HL-60/S4 treated with retinoic acid at 250 ng/mL for 4 days and 3 days (cell line): ENCODE results near the gene ARIH2.
"Not testable (repeated sequence)": the region's sequence is repeated elsewhere in the genome, so short reads cannot be mapped to it uniquely, and the experiment has no call there.

ENCODE experiments used
- in situ Hi-C: fragments of 300-500 bp; cut with MboI; formaldehyde crosslinking; loops from 2 replicates; pipeline ENCODE4 v1.7.0; 2022; ENCODE audit warnings: low sequenced_read_pairs

ARIH2 gene

DNA sequence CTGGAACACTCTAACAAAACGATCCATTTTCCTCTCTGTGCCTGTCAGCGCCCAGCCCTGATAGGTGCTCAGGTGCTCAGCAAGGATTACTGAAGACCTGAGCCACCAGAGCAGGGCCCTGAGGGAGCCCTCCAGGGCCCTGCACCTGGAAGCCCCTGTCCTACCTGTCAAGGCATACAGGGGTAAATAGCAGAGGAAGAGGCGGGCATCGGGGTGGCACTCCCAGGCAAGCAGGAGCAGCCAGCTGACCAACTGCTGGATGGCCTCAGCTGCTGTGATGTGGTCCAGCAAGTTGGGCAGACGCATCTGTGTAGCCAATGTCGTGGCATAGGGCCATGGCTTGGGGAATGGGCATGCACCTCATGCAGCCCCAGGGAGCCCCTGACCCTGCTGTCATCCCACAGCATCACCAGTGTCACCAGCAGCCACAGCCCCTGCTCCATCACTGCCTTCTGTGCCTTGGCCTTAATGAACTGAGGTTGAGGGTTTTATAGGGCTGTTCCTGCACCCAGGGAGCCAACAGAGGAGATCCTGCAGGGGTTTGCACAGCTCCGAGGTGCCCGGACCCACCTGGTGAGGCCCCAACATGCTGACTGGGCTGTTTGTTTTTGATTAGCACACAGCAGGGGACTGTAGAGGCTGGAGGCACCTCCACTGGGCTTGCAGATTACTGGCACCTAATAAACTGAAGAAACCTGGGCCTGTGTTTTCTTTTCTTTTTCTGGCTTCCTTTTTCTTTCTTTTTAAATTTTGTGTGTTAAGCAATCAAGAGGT, 80.6 kb downstream of the ARIH2 start:
- in situ Hi-C loops: no loop called here

GRCh38 chr3:49001155-49001554, 82.5 kb downstream of the ARIH2 start:
- in situ Hi-C loops: no loop called here

GRCh38 chr3:49004352-49005302, 86.0 kb downstream of the ARIH2 start:
- in situ Hi-C loops: no loop called here

GRCh38 chr3:49005303-49005680, 86.7 kb downstream of the ARIH2 start:
- in situ Hi-C loops: no loop called here

DNA sequence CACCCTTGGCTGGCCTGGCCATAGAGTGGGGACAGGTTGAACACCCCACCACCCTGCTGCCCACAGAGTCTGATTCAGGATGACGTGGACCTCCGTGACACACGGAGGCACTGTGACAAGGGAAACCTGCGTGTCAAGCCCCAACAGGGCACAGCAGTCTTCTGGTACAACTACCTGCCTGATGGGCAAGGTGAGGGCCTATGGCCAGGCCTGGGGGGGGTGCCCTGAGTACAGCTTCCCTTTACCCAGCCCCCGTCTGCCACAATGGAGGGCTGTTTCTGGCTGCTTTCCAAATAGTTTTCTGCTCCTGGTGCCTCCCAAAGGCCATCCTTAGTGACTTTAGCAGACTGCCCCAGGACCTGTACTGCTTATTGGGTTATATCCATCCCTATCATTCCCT, 87.4 kb downstream of the ARIH2 start:
- in situ Hi-C loops: no loop called here

DNA sequence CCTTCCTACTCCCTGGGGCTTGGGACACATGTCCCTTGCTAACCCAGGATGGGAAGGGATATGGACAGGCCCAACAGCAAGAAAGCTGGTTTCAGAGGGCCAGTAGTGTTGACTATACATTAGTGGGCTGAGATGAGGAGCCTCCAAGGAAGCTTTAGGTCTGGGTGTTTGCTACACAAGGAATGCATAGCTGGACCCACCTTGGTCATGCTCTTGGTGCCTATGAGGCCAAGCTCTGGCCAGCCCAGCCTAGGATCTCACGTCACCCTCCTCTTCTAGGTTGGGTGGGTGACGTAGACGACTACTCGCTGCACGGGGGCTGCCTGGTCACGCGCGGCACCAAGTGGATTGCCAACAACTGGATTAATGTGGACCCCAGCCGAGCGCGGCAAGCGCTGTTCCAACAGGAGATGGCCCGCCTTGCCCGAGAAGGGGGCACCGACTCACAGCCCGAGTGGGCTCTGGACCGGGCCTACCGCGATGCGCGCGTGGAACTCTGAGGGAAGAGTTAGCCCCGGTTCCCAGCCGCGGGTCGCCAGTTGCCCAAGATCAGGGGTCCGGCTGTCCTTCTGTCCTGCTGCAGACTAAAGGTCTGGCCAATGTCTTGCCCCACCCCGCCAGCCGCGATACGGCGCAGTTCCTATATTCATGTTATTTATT, 87.9 kb downstream of the ARIH2 start:
- in situ Hi-C loops: no loop called here

- in situ Hi-C loops: no loop called here
Observed at GRCh38 chr3:49007068-49007770, 88.6 kb downstream of the ARIH2 start, which contains the start of gene WDR6. Gene WDR6 (plus strand): TSS chr3:49007391. CDS start chr3:49007432, 41 bp downstream.

- in situ Hi-C loops: no loop called here
Observed at GRCh38 chr3:49007771-49008528, 89.3 kb downstream of the ARIH2 start.

- in situ Hi-C loops: not testable (repeated sequence)
Observed at GRCh38 chr3:49008627-49009026, 90.0 kb downstream of the ARIH2 start.

DNA sequence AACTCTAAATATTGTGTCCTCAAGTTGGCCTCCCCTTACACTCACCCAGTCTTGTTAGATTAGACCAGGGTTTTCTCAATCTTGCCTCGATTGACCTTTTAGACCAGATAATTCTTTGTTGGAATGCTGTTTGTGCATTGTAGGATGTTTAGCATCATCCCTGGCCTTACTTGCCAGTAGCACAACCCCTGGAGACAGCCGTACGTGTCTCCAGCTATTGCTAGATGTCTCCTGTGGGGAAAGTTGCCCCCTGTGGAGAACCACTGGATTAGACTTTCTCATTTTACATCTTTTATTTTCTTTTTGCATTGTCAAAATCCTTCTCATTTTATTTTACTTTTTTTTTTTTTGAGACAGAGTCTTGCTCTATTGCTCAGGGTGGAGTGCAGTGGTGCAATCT, 90.8 kb downstream of the ARIH2 start:
- in situ Hi-C loops: no loop called here

DNA sequence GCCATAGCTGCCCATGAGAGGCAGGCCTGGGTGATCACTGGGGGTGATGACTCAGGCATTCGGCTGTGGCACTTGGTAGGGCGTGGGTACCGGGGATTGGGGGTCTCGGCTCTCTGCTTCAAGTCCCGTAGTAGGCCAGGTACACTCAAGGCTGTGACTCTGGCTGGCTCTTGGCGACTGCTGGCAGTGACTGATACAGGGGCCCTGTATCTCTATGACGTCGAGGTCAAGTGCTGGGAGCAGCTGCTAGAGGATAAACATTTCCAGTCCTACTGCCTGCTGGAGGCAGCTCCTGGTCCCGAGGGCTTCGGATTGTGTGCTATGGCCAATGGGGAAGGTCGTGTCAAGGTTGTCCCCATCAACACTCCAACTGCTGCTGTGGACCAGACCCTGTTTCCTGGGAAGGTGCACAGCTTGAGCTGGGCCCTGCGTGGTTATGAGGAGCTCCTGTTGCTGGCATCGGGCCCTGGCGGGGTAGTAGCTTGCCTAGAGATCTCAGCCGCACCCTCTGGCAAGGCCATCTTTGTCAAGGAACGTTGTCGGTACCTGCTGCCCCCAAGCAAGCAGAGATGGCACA, 93.9 kb downstream of the ARIH2 start:
- in situ Hi-C loops: no loop called here

- in situ Hi-C loops: no loop called here
Observed at GRCh38 chr3:49013113-49013737, 94.6 kb downstream of the ARIH2 start.

DNA sequence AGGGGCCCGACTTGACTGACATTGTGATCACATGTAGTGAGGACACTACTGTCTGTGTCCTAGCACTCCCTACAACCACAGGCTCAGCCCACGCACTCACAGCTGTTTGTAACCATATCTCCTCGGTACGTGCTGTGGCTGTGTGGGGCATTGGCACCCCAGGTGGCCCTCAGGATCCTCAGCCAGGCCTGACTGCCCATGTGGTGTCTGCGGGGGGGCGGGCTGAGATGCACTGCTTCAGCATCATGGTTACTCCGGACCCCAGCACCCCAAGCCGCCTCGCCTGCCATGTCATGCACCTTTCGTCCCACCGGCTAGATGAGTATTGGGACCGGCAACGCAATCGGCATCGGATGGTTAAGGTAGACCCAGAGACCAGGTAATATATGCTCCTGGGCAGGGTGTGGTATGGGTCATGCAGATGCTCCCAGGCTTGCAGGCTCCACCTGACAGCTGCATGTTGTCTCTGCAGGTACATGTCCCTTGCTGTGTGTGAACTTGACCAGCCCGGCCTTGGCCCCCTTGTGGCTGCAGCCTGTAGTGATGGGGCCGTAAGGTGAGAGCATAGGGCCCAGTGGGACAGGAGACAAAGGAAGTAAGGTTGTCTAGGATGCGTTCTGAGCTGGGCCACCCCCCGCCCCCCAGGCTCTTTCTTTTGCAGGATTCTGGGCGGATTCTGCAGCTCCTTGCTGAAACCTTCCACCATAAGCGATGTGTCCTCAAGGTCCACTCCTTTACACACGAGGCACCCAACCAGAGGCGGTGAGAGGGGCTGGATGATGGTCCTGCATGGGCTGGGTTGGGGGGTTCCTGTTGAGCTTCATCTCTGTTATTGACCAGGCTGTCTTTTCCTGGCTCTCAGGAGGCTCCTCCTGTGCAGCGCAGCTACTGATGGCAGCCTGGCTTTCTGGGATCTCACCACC, 95.4 kb downstream of the ARIH2 start:
- in situ Hi-C loops: no loop called here

GRCh38 chr3:49015072-49015471, 96.4 kb downstream of the ARIH2 start:
- in situ Hi-C loops: no loop called here

DNA sequence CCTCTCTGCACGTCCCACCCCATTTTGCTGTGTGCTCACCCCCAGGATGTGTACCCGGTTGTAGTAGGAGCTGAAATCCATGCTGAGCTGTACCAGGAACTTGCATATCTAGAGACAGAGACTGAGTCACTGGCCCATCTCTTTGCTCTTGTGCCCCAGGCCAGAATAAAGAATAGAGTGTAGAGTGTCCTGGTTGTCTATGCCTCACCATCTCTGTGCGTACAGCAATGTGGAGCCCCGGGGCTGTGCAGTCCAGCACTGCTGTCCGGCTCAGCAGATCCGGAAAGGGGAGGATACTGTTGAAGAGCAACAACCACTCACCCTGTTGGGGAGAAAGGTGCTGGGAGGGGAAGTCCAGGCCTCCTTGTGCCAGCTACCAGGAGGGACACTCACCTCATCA, 97.1 kb downstream of the ARIH2 start:
- in situ Hi-C loops: no loop called here

DNA sequence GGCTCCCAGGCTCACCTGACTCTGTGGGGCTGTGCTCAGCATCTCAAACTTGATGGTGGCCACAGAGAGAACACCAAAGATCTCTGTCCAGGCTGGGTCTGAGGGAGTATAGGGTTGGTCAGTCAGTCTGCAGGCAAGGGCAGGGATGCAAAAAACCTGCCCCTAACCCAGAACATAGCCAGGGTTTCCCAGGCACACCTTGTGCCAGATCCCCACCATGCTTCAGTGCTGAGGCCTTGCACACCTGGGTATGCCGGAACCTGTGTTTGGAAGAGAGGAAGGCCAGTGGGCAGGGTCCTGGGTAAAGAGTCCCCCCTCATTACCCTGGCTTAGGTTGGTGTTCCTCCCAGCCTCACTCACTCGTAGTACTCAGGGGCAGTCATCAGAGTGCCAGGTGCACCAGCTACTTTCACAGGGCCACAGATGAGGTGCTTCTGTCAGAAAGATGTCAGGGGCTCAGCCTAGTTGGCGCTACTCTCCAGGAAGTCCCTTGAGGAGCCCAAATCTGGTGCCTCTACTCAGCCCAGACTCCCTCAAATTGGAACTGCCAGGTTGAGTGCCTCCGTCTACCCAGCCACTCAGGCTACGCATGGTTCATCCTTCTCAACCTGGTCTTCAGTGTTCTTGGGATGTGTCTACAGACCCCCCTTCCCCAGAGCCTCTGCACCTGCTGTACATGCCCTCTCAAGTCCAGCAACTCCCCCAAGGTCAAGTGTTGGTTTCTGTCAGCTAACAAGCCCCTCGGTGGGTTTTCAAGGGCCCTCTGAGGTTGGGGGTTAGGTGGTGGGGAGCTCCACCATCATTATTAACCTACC, 98.0 kb downstream of the ARIH2 start:
- in situ Hi-C loops: no loop called here

- in situ Hi-C loops: no loop called here
Observed at GRCh38 chr3:49017229-49017970, 98.8 kb downstream of the ARIH2 start.
